NOMO-1 treated with dmso at 0.1 percent for 144 hours (cell line): ENCODE data around the gene TNP2.
A peak's percentile ranks its signal among the peaks of the same experiment; 100 is the strongest.

Source experiments
- DNase-seq: peaks from one replicate; lab custom pipeline; 2025; ENCODE audit not compliant: unreplicated experiment; lab: John Stamatoyannopoulos, UW

Gene TNP2

GRCh38 chr16:11256661-11257130 is 12.4 kb downstream of the TNP2 start:
- no peak for DNase-seq

GRCh38 chr16:11255737-11256660 is 13.1 kb downstream of the TNP2 start, which contains the start of gene SOCS1:
Gene SOCS1 (minus strand): TSS chr16:11256204. CDS start chr16:11255478, 726 bp downstream.
- DNase-seq, result peak; percentile 75

GRCh38 chr16:11254913-11255736 is 14.0 kb downstream of the TNP2 start:
- peak; percentile 21 for DNase-seq

- no peak for DNase-seq
Observed at GRCh38 chr16:11253995-11254912, 14.9 kb downstream of the TNP2 start.

GRCh38 chr16:11253009-11253994 is 15.8 kb downstream of the TNP2 start:
- no peak for DNase-seq

GRCh38 chr16:11252482-11252931 is 16.6 kb downstream of the TNP2 start:
- DNase-seq, result no peak

- DNase-seq, result no peak
Observed at GRCh38 chr16:11251525-11252481, 17.3 kb downstream of the TNP2 start.

GRCh38 chr16:11250786-11251524 is 18.2 kb downstream of the TNP2 start:
- no peak for DNase-seq

- no peak for DNase-seq
Observed at GRCh38 chr16:11250091-11250785, 18.9 kb downstream of the TNP2 start.

- no peak for DNase-seq
Observed at GRCh38 chr16:11249233-11250061, 19.7 kb downstream of the TNP2 start.

GRCh38 chr16:11248133-11248532 is 21.0 kb downstream of the TNP2 start:
- no peak for DNase-seq

GRCh38 chr16:11245988-11246387 is 23.1 kb downstream of the TNP2 start:
- no peak for DNase-seq

GRCh38 chr16:11245222-11245737 is 23.8 kb downstream of the TNP2 start:
- DNase-seq, result no peak

GRCh38 chr16:11242658-11243057 is 26.5 kb downstream of the TNP2 start:
- DNase-seq, result no peak

GRCh38 chr16:11241480-11242204 is 27.5 kb downstream of the TNP2 start:
- no peak for DNase-seq
